GM08714 (cell line): ENCODE measurements around the gene ABCB7.

Source experiments
- H3K4me3 ChIP-seq: fragments of 200-500 bp; sonication (Bioruptor generic); 2 replicates; pipeline ENCODE4 v1.5.1; 2014; ENCODE audit warnings: mild to moderate bottlenecking, low read length, inconsistent platforms
- ZNF274 ChIP-seq: IDR thresholded peaks from 2 replicates; pipeline ENCODE4 v1.6.1; 2012; ENCODE audit warnings: mild to moderate bottlenecking, low read depth, low read length

Gene ABCB7

DNA sequence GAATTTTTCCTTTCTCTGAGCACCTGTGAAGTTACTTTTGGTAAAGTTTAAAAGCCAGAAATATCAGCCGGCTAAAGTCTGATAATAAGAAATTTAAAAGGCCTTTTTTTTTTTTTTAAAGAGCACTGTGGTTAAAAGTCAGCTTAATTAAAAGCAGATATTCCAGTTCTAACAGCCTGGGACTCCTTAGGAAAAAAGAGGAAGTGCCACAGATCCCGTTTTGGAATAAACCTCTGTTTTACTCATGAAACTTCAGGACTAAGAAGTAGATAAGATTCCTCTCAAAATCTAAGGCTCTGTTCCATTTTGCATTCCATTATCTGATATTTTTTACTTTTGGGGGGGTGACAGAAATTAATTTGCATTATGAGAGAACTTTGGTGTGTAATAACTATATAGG, 37.8 kb downstream of the ABCB7 start:
- no peak overlapping the region for H3K4me3 ChIP-seq
- TF ChIP-seq ZNF274: no peak

DNA sequence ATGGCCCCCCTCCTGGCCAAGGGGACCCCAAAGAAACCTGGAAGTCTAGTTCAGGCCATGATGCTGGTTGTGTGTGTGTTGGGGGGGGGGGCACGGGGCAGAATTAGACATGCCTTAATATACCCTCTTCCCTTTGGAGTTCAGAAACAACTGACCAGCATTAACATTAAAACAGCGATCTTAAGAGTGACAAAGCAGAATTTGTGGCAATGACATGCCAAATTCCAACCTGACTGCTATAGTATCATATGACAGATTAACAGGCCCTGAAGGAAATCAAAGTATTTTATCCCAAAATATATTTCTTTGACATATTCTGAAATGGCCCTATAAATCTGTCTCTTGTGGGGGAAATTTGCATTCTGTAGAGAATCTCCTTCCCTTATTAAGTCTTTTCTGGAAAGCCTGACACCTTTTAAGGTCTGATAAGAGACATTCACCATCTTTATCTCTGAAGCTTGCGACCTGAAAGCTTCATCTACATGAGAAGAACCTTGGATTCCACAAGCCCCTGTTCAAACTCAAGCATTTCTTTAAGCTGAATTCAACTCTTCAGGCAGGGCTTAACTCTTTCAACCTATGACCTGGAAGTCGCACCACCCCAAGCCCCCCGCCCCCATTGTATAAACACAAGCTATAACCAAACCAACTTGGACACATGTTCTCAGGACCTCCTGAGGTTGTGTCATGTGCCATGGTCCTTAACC, 40.2 kb downstream of the ABCB7 start:
- TF ChIP-seq ZNF274: no peak

DNA sequence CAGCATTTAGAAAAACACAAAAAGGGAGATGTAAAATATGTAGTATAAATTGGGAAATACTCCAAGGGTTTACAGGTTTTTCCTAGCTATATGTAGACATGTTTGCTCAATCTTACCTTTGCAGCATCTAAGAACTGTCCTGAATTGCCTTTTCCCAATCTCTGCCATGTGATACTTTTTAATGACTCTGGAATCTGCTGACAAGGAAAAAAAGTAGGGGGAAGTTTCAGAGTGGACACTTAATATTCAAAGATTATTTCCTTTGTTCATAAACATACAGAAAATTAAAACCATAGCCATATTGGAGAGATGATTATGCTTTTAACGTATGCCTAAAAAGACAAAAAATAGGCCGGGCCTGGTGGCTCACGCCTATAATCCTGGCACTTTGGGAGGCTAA, 41.4 kb downstream of the ABCB7 start:
- no peak overlapping the region for H3K4me3 ChIP-seq
- no peak for TF ChIP-seq ZNF274

More for the DNA sequence above, 40.2 kb downstream of the ABCB7 start:
- H3K4me3 ChIP-seq: no peak overlapping the region

DNA sequence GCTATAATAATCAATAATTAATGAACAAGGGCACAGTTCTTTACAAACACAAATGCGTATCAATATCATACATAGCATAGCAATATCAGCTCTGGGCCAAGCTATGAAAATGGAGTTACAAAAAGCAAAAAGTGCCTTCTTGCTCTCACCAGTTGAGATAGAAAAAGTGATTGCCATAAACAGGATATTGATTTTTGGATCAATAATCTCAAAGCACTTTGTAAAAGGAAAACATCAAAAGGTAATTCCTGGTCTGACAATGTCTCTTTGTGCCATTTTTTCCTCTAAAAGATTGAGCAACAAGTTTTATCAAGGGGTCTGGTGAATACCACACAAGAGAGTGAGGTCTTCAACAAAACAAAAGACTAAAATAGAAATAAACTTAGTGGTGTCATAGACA, 42.4 kb downstream of the ABCB7 start:
- H3K4me3 ChIP-seq: no peak overlapping the region
- no peak for TF ChIP-seq ZNF274

DNA sequence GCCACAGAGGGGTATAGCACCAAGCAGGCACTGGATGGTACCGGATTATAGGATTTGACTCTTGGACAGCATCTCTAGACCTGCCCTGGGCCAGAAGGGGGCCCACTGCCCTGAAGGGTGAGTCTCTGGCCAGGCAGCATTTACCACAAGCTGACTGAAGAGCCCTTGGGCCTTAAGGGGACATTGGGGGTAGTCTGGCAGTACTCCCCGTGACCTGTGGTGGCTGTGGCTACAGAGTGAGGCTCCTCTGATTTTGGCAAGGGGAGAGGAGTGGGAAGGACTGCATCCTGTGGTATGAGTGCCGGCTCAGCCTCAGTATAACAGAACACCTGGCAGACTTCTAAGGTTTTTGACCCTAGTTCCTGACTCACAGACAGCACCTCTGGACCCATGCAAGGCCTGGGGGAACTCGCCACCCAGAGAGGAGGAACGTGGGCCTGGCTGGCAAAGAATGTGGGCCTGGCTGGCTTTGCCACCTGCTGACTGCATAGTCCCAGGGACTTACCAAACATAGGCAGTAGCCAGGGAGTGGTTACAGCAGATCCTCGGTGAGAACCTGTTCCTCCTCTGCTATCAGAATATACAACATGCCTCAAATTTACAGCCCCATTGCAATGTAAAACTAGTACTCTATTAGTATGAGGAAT, 48.1 kb downstream of the ABCB7 start:
- no peak for TF ChIP-seq ZNF274

DNA sequence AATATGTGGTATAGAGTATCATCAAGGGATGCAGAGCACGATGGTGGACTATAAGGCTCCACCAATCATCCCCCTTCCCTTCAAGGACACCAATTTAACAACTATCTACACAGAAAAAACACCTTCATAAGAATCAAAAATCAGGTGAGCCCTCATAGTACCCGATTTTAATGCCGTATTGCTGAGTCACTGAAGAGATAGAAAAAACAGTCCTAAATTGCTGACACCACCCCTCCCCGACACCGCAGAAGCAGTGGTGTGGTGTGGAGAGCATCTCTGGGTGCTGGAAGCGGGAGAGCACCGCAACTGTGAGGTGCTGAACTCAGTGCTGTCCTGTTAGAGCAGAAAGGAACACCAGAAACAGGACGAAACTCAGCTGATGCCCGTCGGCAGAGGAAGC, 49.3 kb downstream of the ABCB7 start:
- no peak for TF ChIP-seq ZNF274
- H3K4me3 ChIP-seq: no peak overlapping the region

More for the DNA sequence above, 48.1 kb downstream of the ABCB7 start:
- H3K4me3 ChIP-seq: no peak overlapping the region

DNA sequence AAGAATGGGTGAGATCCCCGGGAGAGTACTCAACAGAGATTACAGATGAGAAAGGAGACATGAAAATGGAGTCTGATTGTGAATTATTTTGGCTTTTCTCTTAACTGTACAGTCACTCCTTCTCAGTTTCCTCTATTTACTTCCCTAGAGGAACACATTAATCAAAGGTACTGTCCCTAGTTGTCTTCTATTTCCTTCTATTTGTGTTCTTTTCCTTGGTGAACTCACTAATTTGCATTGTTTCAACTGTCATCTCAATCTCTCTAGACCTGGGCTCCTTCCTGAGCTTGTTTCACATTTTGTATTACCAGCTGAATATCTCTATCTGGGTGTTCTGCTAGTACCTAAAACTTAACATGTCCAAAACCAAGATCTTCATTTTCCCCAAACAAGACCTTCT, 59.8 kb downstream of the ABCB7 start:
- H3K4me3 ChIP-seq: no peak overlapping the region
- no peak for TF ChIP-seq ZNF274

DNA sequence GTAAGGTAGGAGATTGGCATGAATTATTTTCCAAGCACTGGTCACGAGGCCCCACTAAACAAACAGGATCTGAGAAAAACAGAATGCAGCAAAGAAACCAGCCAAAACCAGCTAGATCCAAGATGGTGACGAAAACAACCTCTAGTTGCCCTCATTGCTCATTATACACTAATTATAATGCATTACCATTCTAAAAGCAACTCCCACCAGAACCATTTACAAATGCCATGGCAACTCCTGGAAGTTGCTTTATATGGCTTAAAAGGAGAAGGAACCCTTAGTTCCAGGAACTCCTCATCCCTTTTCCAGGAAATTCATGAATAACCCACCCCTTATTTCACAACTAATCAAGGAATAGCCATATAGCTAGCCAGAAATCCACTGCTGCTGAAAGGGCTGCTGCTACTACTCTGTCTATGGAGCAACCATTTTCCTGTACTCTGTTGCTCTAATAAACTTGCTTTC, 69.3 kb downstream of the ABCB7 start:
- no peak overlapping the region for H3K4me3 ChIP-seq
- no peak for TF ChIP-seq ZNF274

DNA sequence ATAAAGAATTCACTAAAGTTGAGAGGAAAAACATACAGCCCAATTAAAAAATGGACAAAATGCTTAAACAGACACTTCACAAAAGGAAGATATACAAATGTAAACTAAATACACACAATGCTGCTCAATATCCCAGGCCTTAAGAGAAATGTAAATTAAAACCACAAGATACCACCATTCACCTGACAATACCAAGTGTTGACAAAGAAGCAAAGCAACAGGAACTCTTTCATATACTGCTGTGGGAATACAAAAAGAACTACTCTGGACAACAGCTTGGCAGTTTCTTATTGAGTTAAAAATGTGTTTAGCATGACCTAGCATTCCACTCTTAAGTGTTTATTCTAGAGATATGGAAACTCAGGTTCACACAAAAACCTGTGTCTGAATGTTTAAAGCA, 71.3 kb downstream of the ABCB7 start:
- no peak overlapping the region for H3K4me3 ChIP-seq
- TF ChIP-seq ZNF274: no peak

DNA sequence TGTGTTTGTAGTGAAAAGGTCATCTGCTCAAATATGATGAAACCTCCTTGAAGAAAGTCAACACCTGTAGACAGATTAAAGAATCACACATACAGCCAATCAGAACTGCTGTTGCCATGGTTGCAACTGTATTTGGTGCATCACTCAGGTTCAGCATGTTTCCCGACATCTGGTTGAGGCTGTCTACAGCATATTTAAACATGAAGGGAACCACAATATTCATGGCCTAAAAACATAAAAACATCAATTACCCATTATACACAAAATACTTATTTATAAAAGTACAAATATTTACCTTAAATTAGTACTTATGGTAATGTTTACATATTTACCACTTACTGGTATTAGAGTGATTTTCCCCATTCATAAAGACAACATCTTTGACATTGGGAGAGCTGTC, 79.7 kb downstream of the ABCB7 start:
- no peak for TF ChIP-seq ZNF274

DNA sequence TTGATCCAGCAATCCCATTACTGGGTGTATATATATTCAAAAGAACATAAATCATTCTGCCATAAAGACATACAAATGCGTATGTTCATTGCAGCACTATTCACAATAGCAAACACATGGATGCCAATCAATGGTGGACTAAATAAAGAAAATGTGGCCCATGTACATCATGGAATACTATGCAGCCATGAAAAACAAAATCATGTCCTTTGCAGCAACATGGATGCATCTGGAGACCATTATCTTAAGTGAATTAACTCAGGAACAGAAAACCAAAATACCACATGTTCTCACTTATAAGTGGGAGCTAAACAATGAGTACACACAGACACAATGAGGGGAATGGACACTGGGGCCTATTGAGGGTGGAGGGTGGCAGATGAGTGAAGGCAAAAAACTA, 81.6 kb downstream of the ABCB7 start:
- no peak overlapping the region for H3K4me3 ChIP-seq
- TF ChIP-seq ZNF274: no peak

More for the DNA sequence above, 79.7 kb downstream of the ABCB7 start:
- no peak overlapping the region for H3K4me3 ChIP-seq

DNA sequence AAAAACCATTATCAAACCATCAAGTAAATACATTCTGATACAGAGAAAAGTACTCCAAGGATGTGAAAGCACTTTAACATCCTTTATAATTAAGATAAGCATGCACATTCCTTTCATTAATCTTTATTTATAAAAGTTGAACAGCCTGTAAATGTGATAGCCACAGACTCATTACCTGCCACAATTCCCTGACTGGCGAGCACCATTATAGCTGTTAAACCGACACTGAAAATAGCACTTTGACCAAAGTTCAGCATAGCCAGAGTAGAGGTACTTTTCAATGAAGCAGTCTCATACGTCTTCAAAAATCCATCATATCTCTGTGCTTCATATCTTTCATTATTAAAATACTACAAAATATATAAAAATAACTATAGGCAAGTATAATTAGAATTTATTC, 84.7 kb downstream of the ABCB7 start:
- TF ChIP-seq ZNF274: no peak
- no peak overlapping the region for H3K4me3 ChIP-seq

DNA sequence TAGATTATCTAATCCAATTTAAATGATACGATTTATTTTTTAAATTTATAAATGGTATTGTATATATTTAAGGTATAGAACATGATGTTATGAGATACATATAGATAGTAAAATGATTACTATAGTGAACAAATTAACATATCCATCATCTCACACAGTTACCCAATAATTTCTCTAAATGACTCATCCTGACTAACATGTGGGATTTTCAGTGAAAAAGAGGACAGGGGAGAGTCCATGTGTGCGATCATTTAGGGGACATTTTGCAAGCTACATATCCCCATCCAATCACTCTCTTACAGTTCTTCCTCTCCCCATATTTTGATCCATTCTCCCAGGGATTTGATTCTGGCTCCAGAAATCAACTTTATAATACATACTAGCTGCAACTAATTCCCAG, 88.2 kb downstream of the ABCB7 start:
- TF ChIP-seq ZNF274: no peak

DNA sequence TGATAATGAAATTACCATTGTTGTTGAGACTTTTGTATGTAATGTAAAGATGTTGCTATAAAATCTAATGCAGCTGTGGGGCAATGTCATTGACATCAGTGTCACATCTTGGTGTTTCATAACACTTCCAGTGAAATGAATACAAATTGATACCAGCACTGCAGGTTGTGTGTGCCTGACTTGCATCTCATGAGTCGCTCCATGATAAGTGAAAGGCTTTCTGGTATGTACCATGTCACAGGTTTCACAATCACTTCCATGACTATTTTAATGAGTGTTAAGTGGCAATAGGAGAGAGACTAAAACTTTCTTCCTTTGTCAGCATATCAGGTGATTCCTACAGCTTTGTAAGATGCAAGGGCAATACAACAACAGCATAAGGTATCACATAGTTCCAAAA, 94.4 kb downstream of the ABCB7 start:
- H3K4me3 ChIP-seq: no peak overlapping the region
- TF ChIP-seq ZNF274: no peak

More for the DNA sequence above, 88.2 kb downstream of the ABCB7 start:
- no peak overlapping the region for H3K4me3 ChIP-seq

DNA sequence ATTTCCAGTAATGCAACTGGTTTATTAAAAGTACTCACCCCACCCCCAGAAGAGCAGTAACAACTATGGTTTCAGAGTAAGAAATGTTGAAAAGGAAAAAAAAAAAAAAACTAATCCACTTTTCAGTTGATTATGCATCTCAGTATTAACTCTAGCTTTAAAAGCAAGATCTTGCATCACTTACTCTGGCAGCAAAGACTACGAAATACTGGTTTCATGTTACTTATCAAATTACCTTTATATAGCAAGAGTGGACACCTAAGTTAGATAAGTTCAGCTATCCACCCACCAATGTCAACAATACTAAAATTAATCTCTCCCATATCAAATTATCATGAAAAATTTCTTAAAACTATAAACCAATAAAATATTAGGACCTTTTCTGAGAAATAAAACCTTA, 105.0 kb downstream of the ABCB7 start:
- TF ChIP-seq ZNF274: no peak
- H3K4me3 ChIP-seq: no peak overlapping the region
